ENCODE measurements around the gene CD300C. TPM values are rescaled to one million over a fixed set of nuclear protein-coding genes. Genes with fewer than 3 reads are reported as not detected.
"Not testable (repeated sequence)": the region's sequence is repeated elsewhere in the genome, so short reads cannot be mapped to it uniquely, and the experiment has no call there.

Gene CD300C
- total RNA-seq, 1 experiment from 2014 or later, result not detected

DNA sequence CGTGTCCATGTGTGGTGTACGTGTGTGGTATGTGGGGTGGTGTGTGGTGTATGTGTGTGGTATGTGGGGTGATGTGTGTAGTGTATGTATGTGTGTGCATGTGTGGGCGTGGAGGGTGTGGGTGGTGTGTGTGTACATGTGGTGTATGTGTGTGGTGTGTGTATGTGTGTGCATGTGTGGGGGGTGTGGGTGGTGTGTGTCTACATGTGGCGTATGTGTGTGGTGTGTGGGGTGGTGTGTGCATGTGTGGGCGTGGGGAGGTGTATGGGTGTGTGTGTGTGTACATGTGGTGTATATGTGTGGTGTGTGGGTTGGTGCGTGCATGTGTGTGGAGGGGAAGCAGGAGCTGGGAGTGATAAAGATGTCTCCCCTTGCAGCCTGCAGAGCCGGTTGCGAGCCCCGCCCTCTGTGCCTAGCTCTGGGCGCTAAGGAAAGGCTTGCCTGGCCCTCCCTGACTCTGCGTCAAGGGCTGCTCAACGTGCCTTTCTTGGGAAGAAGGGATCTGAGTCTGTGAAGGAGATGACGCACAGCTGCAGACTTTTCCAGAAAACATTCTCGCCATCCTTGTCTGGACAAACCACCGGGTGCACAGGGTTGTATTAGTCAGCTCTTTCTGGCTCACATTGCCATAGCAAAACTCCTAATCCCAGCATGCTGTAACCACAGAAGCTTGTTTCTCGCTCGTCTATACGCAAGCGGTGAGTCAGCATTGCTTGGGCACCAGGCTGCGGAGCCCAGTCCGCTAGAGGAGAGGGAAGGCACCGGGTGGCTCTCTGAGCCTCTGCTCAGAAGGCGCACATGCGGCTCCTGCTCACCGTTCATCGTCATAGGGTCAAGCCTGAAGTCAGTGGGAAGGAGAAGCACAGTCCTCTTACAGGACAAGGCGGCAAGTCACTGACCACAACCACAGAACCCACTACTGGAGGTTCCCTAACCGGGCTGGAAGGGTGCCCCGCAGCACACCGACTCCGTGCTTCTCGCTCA is 23.4 kb upstream of the CD300C start:
- Histone ChIP-seq H3K4me3 (no peak overlapping the region), H3K27me3 (peaks cover 15% of the 10 kb centered on the region), H3K27ac (no peak overlapping the region), H3K9me3 (replicated peaks) (no peaks in the 10 kb centered on the region; the same call in 1 of the 2 replicates), H3K4me1 (peaks cover 2% of the 10 kb centered on the region; the same call in 1 of the 2 replicates), H3K36me3 (no peaks in the 10 kb centered on the region)
- peak; percentile 40 to 52 for DNase-seq

DNA sequence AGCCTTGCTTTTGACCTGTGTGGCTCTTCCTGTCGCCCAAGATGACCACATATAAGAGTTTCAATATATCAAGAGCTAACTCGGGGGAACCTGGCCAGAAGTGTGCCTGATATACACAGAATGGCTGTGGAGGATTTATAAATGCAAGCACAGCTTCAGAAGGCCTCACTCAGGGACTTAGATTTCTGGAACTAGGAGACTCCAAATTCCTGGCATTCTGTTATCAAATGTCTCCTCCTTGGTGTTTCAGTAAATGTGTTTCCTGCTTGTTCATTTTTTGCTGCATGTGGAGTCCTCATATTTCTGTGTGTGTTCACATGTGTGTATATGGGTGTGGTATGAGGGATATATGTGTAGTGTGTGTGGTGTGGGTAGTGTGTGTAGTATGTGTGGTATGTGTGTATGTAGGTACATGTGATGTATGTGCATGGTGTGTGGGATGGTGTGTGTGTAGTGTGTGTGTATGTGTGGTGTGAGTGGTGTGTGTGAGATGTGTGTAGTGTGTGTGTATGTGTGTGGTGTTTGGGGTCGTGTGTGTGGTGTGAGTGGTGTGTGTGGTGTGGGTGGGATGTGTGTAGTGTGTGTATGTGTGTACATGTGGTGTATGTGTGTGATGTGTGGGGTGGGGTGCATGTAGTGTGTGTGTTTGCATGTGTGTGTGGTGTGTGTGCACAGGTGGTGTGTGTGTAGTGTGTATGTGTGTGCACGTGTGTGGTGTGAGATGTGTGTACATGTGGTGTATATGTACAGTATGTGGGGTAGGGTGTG is 22.4 kb upstream of the CD300C start:
- Histone ChIP-seq H3K4me1 (peaks cover 2% of the 10 kb centered on the region; the same call in 1 of the 2 replicates), H3K9me3 (replicated peaks) (no peaks in the 10 kb centered on the region; the same call in 1 of the 2 replicates), H3K27ac (no peak overlapping the region), H3K27me3 (peaks cover 13% of the 10 kb centered on the region; the same call in 1 of the 2 replicates), H3K36me3 (no peaks in the 10 kb centered on the region), H3K4me3 (no peak overlapping the region)
- no peak for DNase-seq

DNA sequence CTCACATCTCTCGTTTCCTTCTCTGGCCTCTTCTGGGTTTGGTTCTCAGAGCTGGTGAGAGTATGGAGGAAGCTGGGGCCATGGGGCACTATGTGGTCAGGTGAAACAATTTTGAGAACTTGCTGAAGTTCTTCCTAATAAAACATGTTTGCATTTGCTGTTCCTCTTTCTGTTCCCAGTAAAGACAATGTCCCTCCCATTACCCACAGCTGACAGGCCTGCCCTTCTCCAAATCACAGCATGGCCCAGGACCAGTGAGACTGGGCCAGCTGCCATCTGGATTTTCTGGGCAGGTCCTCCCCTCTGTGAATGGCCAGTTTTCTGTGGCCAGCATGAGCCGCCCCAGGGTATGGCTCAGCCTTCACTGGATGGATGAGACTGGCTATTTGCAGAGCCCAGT is 21.5 kb upstream of the CD300C start, which contains the start of gene CD300H:
TSS of gene CD300H (minus strand) at position 113 of the 400 bp plus-strand sequence.
- Histone ChIP-seq H3K4me3 (no peak within 1 kb of the TSS), H3K27ac (no peak within 1 kb of the TSS), H3K9me3 (replicated peaks) (no peaks in the 10 kb centered on the region; the same call in 1 of the 2 replicates), H3K36me3 (no peaks in the 10 kb centered on the region), H3K4me1 (peaks cover 2% of the 10 kb centered on the region; the same call in 1 of the 2 replicates), H3K27me3 (peaks cover 7% of the 10 kb centered on the region; the same call in 1 of the 2 replicates)
- no peak for DNase-seq

DNA sequence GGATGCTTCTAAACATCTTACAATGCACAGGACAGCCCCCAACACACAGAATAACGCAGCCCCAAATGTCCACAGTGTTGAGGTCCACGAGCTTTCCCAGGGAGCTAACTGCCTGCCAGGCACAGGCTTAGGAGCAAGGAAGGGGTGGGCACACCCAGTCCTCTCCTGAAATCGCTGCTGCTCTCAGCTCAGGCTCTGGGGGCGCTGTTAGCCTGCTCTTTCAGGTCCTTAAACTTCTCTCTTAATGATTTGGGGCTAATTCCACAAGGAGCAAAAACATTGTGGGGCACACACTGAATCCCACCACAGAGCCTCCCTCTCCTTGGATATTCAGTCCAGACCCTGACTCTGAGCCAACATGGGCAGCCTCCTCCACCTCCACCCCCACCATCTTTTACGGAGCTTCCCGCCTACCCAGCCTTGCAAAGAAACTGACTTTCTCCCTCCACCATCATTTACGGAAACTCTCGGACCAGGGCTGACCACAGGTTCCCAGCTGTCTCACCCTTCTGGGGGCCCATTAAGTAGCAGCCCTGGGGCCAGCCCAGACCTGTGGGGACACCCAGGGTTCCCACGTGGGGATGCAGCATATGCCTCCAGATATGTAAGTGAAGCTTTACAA is 20.3 kb upstream of the CD300C start:
- Histone ChIP-seq H3K27ac (no peak overlapping the region), H3K4me1 (peaks cover 2% of the 10 kb centered on the region; the same call in 1 of the 2 replicates), H3K27me3 (peaks cover 3% of the 10 kb centered on the region; the same call in 1 of the 2 replicates), H3K36me3 (no peaks in the 10 kb centered on the region), H3K4me3 (no peak overlapping the region), H3K9me3 (replicated peaks) (no peaks in the 10 kb centered on the region)
- DNase-seq, result peak; percentile 41 to 62

DNA sequence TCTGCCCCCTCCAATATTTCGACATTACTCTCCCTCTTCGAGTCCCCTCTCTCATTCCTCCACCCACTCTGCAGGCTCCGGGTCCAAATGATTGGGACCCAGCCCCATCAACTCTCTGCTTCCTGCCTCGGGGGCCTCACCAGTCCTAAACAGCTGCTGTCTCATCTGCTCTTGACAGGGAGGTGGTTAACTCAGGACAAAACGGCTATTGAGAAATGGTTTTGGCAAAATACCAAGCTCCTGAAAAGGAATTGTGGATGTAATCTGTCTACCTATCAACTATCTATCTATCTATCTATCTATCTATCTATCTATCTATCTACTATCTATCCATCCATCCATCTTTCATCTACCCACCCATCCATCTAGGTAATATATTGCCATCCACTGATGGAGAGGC is 19.2 kb upstream of the CD300C start:
- H3K9me3 ChIP-seq (replicated peaks), result no peaks in the 10 kb centered on the region
- peaks cover 3% of the 10 kb centered on the region; the same call in 1 of the 2 replicates for H3K27me3 ChIP-seq
- H3K36me3 ChIP-seq, result no peaks in the 10 kb centered on the region
- no peak overlapping the region for H3K27ac ChIP-seq
- H3K4me1 ChIP-seq, result peaks cover 2% of the 10 kb centered on the region; the same call in 1 of the 2 replicates
- no peak overlapping the region for H3K4me3 ChIP-seq
- DNase-seq, result no peak

DNA sequence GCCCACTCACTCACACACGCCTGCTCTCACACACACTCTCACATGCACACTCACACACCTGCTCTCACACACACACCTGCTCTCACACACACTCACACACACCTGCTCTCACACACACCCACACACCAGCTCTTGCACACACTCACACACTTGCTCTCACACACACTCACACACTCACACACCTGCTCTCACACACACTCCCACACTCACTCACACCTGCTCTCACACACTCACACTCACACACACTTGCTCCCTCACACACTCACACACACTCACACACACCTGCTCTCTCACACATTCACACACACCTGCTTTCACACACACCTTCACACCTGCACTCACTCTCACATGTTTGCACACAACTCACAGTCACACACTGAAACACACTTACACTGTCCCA is 17.4 kb upstream of the CD300C start:
- no peak overlapping the region for H3K27ac ChIP-seq
- no peaks in the 10 kb centered on the region; the same call in none of the 2 replicates for H3K9me3 ChIP-seq (replicated peaks)
- peaks cover 6% of the 10 kb centered on the region; the same call in 1 of the 2 replicates for H3K27me3 ChIP-seq
- DNase-seq, result no peak
- no peak overlapping the region for H3K4me3 ChIP-seq
- no peaks in the 10 kb centered on the region for H3K4me1 ChIP-seq
- H3K36me3 ChIP-seq, result no peaks in the 10 kb centered on the region

DNA sequence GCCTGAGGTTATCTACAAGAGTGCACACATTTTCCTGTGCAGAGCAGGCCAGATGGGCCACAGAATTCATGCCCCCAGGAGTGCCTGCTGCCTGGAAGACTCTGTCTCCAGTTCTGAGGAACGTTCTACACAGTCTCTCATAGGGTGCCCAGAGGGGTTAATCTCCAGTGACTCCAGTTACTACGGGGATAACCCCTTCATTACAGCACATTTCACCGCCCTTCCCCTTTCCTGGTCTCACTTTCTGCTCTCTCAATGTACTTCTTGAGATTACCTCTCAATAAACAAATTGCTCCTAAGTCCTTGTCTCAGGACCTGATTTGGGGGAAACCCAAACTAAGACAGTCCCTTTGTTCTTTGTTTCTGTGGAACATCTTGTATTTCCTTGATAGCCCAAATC is 15.7 kb upstream of the CD300C start:
- H3K27me3 ChIP-seq, result 0 out of 2 replicates have a peak, but pooled peaks cover 3% of the 10 kb centered on the region
- H3K36me3 ChIP-seq, result no peaks in the 10 kb centered on the region
- H3K9me3 ChIP-seq (replicated peaks), result no peaks in the 10 kb centered on the region; the same call in none of the 2 replicates
- H3K4me1 ChIP-seq, result no peaks in the 10 kb centered on the region
- H3K27ac ChIP-seq, result no peak overlapping the region
- no peak overlapping the region for H3K4me3 ChIP-seq
- DNase-seq, result no peak

DNA sequence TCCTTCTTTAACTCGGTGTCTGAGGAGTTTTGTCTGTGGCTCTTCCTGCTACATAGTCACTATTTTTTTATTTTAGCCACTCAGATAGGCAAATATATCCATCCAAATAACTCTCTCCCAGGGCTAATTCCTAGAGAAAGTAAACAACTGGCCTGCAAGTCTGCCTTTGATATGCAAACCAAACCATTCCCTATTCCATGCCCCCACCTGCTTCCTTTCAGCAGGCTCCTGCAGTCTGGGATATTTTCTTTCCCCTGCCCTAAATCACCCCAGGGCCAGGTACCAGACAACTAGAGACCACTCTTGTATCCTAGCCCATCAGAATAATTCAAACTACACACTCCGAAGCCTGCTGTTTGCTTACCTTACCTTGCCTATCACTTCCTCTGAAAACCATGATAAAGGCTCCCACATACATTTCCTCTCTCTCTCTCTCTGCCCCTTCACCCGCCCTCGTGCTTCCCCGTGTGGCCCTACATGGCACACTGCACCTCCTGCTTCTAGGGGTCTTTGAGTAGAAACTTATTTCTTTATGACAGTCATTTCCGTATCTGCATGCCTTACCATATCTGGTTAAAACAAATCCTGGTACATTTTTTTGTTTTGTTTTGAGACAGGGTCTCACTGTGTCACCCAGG is 13.1 kb upstream of the CD300C start:
- no peaks in the 10 kb centered on the region for H3K36me3 ChIP-seq
- peaks cover 10% of the 10 kb centered on the region for H3K27me3 ChIP-seq
- no peak overlapping the region for H3K27ac ChIP-seq
- H3K4me3 ChIP-seq, result no peak overlapping the region
- H3K9me3 ChIP-seq (replicated peaks), result no peaks in the 10 kb centered on the region; the same call in none of the 2 replicates
- H3K4me1 ChIP-seq, result no peaks in the 10 kb centered on the region
- no peak for DNase-seq

DNA sequence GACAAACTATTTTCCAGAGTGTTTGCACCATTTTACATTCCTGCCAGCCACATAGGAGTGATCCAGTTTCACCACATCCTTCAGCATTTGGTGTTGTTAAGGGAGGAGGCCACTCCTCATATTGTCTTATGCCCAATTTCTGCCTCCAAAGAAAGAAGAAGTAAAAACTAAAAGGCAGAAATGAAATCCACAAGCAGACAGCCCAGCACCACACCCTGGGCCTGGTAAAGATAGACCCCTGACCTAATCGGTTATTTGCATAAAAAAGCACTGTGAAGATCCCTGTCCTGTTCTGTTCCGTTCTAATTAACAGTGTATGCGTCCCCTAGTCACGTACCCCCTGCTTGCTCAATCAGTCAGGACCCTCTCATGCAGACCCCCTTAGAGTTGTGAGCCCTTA is 12.5 kb upstream of the CD300C start:
- not testable (repeated sequence) for DNase-seq; H3K4me1 ChIP-seq; H3K27ac ChIP-seq; H3K4me3 ChIP-seq; H3K36me3 ChIP-seq; H3K9me3 ChIP-seq (replicated peaks)
- peaks cover 14% of the 10 kb centered on the region for H3K27me3 ChIP-seq

DNA sequence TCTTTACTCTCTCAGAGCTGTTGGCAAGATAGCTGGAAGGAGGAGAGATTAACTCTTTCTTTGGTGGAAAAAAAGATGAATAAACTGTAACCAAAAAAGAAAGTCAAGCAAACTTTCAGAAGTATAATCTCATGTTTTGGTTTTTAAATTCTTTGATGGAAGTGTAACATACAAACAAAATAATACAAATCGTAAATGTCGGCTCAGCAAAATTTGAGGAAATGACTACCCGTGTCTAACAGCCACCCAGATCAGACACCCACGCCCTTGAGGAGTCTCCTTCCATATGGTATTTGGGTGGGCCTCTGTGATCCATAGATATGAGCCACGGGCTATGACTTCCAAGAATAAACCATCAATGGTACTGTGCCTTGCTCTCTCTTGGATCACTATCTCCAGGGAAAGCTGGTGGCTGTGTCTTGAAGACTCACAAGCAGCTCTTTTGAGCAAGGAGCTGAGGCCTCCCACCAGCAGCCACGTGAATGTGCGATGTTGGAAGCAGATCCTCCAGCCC is 9.6 kb upstream of the CD300C start:
- no peaks in the 10 kb centered on the region; the same call in none of the 2 replicates for H3K9me3 ChIP-seq (replicated peaks)
- H3K27ac ChIP-seq, result no peak overlapping the region
- H3K4me3 ChIP-seq, result no peak overlapping the region
- H3K36me3 ChIP-seq, result no peaks in the 10 kb centered on the region
- H3K27me3 ChIP-seq, result peaks cover 39% of the 10 kb centered on the region
- no peak for DNase-seq
- H3K4me1 ChIP-seq, result no peaks in the 10 kb centered on the region

DNA sequence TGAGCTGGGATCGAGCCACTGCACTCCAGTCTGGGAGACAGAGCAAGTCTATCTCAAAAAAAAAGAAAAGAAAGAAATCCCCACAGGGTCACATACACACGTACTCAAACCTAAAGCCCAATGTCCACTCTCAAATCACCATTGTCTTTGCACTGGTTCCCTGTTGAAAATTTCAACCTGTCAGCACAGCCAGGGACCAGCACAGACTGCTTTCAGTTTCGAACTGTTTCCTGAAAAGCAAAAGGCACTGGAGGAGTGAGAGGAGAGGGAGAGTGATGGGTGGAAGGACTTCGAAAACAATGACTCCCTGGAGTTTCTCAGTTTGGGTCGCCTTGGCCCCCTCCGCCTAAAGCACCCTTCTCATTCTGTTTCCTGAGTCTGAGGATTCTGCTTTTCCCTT is 9.0 kb upstream of the CD300C start:
- peaks cover 44% of the 10 kb centered on the region for H3K27me3 ChIP-seq
- no peaks in the 10 kb centered on the region for H3K4me1 ChIP-seq
- DNase-seq, result no peak
- H3K9me3 ChIP-seq (replicated peaks), result no peaks in the 10 kb centered on the region; the same call in none of the 2 replicates
- no peaks in the 10 kb centered on the region for H3K36me3 ChIP-seq
- no peak overlapping the region for H3K4me3 ChIP-seq
- H3K27ac ChIP-seq, result no peak overlapping the region

DNA sequence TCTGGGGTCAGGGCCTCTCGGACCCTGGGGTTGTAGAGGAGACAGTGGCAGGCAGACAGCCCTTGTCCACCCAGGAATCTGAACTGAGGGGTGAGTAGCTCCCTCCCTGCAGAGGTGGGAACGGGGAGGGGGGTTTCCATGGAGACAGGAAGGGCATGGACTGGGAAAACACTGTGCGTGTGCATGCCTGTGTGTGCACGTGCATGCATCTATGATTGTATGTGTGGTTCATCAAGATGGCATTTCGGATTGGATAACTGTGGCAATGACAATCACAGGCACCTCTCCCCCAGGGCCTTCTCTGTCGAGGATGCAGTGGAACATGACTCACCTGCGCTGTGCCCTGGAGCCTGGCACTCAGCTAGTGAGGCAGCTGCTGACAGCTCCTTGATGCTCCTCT is 6.1 kb upstream of the CD300C start:
- no peaks in the 10 kb centered on the region for H3K36me3 ChIP-seq
- no peak for DNase-seq
- H3K27me3 ChIP-seq, result peaks cover 61% of the 10 kb centered on the region
- H3K4me1 ChIP-seq, result no peaks in the 10 kb centered on the region
- no peaks in the 10 kb centered on the region for H3K9me3 ChIP-seq (replicated peaks)
- H3K4me3 ChIP-seq, result no peak overlapping the region
- H3K27ac ChIP-seq, result no peak overlapping the region

DNA sequence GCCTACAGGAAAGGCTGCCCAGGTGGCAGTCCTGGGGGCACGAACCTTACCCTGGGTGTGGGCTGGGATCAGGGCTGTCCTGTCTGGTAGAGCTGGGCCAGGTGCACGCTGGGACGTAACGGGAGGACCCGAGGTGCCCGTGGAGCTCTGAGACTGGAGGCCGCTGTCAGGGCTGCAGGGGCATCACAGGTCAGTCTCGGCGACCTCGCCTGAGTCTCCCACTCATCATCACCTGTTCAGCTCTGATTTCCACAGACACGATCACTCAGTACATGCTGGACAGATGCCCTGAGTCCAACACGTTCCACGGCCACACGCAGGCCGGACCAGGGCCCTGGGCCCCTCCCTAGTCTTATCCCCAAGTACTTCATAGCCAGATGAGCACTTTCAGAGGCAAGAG is 4.7 kb upstream of the CD300C start:
- Histone ChIP-seq H3K36me3 (no peaks in the 10 kb centered on the region), H3K9me3 (replicated peaks) (no peaks in the 10 kb centered on the region), H3K27me3 (peaks cover 70% of the 10 kb centered on the region), H3K4me3 (no peak overlapping the region), H3K4me1 (no peaks in the 10 kb centered on the region), H3K27ac (no peak overlapping the region)
- DNase-seq, result no peak

DNA sequence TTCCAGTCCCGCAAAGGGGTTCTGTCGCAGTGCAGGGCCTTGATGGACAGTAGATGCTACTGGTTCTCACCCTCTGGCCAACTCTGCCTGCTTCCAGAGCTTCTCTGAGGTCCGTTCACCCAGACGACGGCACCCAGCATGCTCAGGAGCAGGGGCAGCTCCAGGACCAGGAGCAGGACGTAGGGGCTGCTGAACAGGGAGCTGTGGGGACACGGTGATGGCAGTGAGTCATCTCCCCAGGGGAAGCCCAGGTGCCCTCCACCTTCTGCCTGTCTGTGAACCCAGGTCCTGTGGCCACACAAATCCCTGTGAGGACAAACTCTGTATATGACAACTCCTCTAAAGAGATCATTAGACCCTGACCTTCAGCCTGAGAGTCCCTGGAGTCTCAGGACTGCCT is 3.4 kb upstream of the CD300C start:
- H3K4me3 ChIP-seq, result no peak overlapping the region
- H3K9me3 ChIP-seq (replicated peaks), result no peaks in the 10 kb centered on the region
- H3K27ac ChIP-seq, result no peak overlapping the region
- H3K27me3 ChIP-seq, result peaks cover 77% of the 10 kb centered on the region
- no peak for DNase-seq
- H3K36me3 ChIP-seq, result no peaks in the 10 kb centered on the region
- H3K4me1 ChIP-seq, result no peaks in the 10 kb centered on the region
